ENCODE data around the gene MCOLN2. TPM values are rescaled to one million over a fixed set of nuclear protein-coding genes. Genes with fewer than 3 reads are reported as not detected.
"Not testable (repeated sequence)": the region's sequence is repeated elsewhere in the genome, so short reads cannot be mapped to it uniquely, and the experiment has no call there.

MCOLN2 gene
- polyA plus RNA-seq, 5 donors = 2.4 to 5.7 (median 3.7) TPM

DNA sequence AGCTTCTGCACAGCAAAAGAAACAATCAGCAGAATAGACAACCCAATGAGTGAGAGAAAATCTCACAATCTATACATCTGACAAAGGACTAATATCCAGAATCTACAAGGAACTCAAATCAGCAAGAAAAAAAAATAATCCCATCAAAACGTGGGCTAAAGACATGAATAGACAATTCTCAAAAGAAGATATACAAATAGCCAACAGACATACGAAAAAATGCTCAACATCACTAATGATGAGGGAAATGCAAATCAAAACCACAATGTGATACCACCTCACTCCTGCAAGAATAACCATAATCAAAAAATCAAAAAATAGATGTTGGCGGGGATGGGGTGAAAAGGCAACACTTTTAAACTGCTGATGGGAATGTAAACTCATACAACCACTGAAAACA, 10.4 kb downstream of the MCOLN2 start:
- not testable (repeated sequence) for DNase-seq

- no peak for DNase-seq
Observed at GRCh38 chr1:84985365-84985764, 11.5 kb downstream of the MCOLN2 start.

DNA sequence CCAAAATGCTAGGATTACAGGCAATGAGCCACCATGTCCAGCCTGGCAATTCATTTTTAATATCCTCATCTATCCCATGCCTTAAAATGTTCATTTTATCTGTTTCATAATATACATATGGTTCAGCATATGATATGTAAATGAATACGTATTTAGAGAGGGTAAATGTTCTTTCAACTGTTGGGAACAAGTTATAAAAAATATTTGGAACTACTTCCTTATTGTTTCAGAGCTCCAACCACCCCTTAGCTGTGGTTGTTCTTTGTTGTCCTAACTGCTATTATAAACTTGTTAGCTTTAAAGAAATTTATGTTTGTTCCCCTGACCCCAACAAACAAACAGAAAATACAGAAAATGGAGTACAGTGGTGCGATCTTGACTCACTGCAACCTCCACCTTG, 14.5 kb downstream of the MCOLN2 start:
- DNase-seq = no peak

GRCh38 chr1:84975035-84975434, 21.9 kb downstream of the MCOLN2 start:
- DNase-seq = no peak

DNA sequence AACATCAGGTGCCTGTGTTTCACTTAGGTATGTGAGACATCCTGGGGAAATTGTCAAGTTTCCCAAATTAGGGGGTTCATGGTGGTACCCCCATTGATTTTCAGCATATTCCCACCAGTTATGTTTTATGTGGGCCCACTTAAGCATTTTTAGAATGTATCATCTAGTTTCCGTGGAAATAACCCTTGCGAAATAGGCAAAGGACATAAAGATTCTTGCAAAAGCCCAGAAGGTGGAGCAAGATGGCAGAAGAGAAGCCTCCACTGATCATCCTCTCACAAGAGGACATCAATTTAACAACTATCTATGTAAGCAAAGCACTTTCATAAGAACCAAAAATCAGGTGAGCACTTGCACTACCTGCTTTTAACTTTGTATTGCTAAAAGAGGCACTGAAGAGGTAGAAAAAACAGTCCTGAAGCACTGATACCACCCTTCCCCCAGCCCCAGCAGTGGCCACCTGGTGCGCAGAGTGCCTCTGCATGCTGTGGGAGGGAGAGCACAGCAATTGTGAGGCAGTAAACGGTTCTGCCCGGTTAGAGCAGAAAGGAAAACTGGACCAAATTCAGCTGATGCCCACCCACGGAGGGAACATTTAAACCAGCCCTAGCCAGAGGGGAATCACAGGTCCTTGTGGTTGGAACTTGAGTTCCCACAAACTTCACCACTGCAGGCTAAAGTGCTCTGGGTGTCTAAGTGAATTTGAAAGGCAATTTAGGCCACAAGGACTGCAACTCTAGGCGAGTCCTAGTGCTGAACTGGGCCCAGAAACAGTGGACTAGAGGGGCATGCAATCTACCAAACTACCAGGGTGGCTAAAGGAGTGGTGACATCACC, 23.2 kb downstream of the MCOLN2 start:
- no peak for DNase-seq

GRCh38 chr1:84972377-84972987, 24.4 kb downstream of the MCOLN2 start:
- no peak for DNase-seq

DNA sequence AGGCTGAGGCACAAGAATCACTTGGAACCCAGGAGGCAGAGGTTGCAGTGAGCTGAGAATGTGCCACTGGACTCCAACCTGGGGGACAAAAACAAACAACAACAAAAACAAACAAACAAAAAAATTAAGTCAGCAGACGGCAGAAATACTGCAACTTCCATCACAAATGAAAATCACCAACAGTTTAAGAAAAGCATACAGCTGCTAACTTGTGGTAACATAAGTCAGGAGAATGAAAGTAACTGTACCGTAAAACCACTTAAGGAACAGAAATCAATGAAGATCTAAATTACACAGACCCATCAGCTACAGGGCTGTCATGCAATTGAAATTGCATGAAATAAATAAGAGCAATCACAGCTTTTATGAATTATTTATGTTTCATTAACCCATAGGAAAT, 25.0 kb downstream of the MCOLN2 start:
- DNase-seq = no peak

DNA sequence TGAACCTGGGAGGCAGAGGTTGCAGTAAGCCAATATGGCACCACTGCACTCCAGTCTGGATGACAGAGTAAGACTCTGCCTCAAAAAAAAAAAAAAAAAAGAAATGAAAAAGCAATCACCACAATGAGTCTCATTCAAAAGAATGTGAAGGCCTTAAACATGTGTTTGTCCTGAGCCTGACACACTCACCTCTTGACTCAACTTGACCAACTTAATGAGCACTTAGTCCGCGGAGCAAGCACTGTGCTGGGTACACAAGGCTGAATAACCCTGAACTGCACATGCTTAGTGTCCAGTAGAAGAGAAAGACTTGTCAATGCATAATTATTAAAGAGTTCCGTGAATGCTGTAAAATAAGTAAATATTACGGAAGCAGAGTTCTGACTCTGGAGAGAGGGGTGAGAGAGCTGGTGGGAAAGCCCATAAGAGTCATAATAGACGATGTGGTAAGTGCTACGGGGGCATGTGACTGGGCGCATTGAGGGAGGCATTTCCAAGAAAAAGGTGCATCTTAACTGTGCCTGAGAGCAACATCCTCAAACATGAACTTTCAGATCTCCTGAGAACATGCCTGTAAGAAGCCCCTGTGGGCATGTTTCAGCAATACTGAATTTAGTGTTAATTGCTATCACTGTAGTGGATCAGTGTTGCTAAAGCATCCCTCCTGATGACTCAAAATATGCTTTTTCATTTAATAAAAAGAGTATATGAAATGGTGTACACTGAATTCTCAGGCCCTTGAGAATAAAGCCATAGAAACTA, 27.2 kb downstream of the MCOLN2 start:
- DNase-seq = no peak

DNA sequence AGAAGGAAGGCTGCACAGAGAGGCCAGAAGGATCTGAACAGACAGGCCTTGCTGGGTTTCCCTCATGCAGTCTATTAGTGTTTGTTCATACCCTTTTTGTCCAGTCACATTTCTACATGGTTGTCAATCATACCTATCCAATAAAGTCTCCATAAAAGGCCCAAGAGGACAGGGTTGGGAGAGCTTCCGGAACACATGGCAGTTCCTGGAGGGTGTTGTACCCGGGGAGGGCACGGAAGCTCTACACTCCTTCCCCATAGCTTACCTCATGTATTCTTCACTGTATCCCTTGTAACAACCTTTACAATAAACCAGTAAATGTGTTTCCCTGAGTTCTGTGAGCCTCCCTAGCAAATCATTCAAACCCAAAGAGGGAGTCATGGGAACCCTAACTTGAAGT, 28.0 kb downstream of the MCOLN2 start:
- DNase-seq = no peak

- DNase-seq = no peak
Observed at GRCh38 chr1:84968101-84968500, 28.8 kb downstream of the MCOLN2 start.

- no peak for DNase-seq
Observed at GRCh38 chr1:84967666-84968065, 29.2 kb downstream of the MCOLN2 start.

DNA sequence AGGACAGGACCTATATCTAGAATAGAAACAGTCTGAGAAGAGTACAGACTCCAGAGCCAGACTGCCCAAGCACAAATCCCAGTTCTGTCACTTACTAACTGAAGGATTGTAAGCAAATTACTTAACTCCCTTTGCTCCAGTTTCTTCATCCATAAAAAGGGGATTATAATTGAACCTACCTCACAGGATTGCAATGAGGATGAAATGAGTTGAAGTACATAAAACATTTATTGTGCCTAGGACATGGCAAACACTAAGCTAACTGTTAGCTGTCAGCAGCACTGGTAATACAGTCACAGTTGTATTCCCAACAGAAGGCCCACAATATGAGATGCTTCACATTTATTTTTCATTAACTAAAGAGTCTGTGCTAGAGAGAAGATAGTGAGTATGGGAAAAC, 33.9 kb downstream of the MCOLN2 start:
- no peak for DNase-seq

- DNase-seq = peak in 1 of 2 donors; percentile 26
Observed at GRCh38 chr1:84961316-84961715, 35.6 kb downstream of the MCOLN2 start.

DNA sequence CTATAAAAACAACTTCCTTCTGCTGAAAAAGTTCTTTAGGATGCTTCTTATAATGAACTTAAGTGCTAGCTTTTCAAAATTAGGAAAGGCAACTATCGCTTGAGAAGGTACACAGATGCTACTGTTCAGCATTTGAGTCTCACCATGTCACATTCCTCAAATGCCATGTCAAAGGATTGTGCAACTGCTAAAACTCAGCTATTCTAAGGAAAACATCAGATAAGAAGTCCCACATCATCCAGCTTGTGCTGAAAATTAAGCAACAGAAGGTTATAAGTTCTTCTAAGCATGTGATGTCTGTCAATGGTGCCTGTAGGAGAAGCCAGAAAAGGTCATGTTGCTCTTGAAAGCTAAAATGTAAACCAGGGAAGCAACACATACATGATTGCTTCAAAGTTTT, 36.5 kb downstream of the MCOLN2 start:
- peak; percentile 71 to 77 for DNase-seq

DNA sequence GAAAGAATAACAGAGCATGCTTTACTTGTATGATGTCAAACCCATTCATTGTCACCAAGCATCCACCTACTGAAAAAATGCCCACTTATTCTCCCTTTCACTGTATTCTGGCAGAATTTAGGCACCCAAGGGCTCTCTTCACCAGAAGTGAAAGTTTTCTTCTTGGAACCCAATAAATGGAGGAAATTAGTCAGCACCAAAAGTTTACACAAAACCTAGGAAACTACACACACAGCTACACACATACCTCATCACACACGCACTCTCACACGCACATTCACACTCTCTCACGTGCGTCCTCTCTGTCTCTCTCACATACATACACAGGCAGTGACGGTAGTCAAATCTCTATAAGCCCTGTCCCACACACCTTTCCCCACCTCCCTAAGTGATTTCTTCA, 37.6 kb downstream of the MCOLN2 start:
- no peak for DNase-seq

- no peak for DNase-seq
Observed at GRCh38 chr1:84957966-84958365, 38.9 kb downstream of the MCOLN2 start.

DNA sequence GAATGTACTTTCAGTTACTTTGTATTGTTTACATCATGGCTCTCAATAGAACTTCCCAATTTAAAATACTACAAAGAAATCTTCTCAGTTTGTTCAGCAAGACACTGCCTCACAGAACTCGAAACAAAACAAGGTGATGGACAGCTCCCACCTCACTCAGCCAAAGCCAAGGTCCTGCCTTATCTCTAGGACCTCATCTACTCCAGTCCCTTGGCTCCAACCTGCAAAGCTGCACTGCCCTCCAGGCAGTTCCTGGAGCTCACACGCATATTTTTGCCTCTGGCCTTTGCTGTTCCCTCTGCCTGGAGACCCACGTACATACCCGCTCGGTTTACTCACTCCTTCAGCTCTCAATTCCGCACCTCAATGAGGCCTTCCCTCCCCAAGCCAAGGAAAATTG, 40.3 kb downstream of the MCOLN2 start:
- DNase-seq = no peak

DNA sequence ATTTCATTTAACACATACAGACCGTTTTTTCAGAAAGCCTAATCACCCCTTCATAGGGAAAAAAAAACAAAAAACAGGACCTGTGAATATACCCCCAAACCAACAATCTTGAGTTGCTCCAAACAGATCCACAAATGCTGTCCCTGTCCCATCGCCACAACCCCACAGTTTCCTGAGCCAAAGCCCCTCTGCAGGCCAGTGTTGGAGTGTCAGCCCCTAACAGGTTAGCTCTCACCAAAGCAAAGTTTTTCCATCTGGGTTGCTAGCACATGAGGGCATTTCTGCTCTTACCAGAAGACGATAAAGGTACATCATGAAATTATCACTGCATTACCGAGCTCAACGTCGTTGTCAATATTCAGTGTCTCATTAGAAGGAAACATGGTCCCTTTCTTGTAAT, 40.8 kb downstream of the MCOLN2 start:
- DNase-seq = no peak

DNA sequence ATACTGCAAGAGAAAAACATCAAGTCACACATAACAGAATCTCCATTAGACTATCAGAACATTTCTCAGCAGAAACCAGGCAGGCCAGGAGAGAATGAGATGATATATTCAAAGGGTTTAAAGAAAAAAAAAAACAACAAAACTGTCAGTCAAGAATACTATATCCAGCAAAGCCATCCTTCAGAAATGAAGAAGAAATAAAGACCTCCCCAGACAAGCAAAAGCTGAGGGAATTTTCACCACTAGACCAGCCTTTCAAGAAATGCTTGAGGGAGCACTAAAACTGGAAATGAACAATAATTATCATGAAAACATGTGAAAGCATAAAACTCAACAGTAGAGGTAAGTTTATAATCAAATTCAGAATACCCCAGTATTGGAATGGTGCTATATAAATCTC, 47.2 kb downstream of the MCOLN2 start:
- DNase-seq = no peak

DNA sequence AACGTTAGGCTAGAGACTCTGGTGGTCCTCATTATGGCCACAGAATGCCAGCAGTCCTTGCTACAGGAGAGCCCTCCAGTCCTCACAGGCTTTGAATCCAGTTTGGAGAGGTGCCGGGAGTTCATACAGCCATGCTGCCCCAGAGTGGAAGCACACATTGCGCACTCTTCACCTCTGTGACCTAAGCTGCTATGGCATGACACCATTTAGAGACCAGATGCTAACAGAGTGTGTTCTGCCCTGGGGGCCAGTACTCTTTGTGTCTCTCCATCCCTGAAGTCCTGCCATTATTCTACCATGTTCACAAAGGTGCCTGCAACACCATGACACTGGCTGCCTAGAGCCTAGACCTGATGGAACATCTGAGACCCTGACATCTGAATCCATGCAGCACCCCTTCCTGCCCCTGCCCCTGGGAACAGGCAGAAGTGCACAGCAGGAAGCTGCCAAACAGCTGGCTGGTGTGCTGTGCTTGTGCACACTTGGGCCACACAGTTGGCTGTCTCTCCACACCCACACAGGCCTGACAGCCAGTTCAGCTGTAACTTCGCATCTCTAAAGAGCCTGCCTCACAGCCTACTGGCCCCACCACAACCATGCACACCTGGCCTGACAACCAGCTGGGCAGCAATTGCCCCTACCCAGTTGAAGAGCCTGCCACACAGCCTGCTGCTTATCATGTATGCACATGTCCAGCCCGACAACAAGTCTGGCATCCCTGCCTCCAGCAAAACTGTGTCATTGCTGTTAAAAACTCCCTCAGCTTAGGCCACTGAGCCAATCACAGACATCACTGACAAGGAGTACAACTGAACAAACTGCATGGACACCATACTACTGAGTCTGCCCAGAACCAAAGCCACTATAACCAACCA, 49.1 kb downstream of the MCOLN2 start:
- no peak for DNase-seq

- no peak for DNase-seq
Observed at GRCh38 chr1:84946631-84947030, 50.3 kb downstream of the MCOLN2 start.
